ENCODE results near the gene PACS1. TPM values are rescaled to one million over a fixed set of nuclear protein-coding genes. Genes with fewer than 3 reads are reported as not detected.

PACS1 gene
- total and polyA plus RNA-seq, 5 donors from 2014 or later, result 43.8 to 306 (median 48.3) TPM

GRCh38 chr11:66045177-66045639, 24.9 kb upstream of the PACS1 start:
- Histone ChIP-seq H3K27ac (ENCODE audit: insufficient read depth, low read length, poor library complexity, severe bottlenecking) (no peak overlapping the region), H3K9me3 (ENCODE audit: control insufficient read depth in 2 of 2, low read length in 2 of 2) (no peaks in the 10 kb centered on the region), H3K4me1 (ENCODE audit: control insufficient read depth, insufficient read depth, low read length, poor library complexity, severe bottlenecking) (peaks cover 13% of the 10 kb centered on the region), H3K4me3 (ENCODE audit: low read depth, low read length) (peak overlapping the region; percentile 43), H3K36me3 (ENCODE audit: control insufficient read depth, insufficient read depth, low read length) (no peaks in the 10 kb centered on the region), H3K27me3 (ENCODE audit: control insufficient read depth, insufficient read depth, low read length) (peaks cover 3% of the 10 kb centered on the region)
- H3K9me3 Mint-ChIP-seq, result peaks cover 0 to 2% (median 0%) of the 10 kb centered on the region in 7 donors
- peaks cover 18% of the 10 kb centered on the region for H3K27me3 Mint-ChIP-seq
- ATAC-seq (ENCODE audit: low read depth in 2 of 2), result peak; percentile 89 to 91
- H3K27ac Mint-ChIP-seq, result peak overlapping the region in 1 of 3 donors; percentile 29
- H3K4me3 Mint-ChIP-seq, result no peak overlapping the region
- no peaks in the 10 kb centered on the region for H3K36me3 Mint-ChIP-seq
- peak; percentile 79 to 81 (median 79) for DNase-seq
- H3K4me1 Mint-ChIP-seq, result peaks cover 0 to 21% (median 8%) of the 10 kb centered on the region in 4 donors

DNA sequence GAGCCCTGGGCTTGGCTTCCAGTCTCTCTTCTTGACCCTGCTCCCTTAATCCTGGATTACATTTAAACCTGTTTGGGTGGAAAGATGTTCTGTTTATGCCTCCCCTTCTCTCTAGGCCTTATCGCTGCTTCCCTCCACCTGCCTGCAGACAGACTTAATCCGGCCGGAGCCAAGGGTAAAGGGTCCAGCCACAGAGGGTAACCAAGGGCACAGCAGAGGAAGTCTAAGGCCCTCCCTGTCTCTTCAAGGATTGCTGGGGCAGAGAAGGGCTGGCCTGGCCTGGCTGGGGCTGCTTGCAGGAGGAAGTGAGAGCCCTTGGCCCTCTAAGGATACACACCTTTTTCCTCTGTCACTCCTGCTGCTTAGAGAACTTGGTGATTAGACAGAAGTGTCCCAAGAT, 23.2 kb upstream of the PACS1 start:
- peaks cover 0 to 2% (median 0%) of the 10 kb centered on the region in 7 donors for H3K9me3 Mint-ChIP-seq
- H3K4me3 ChIP-seq (ENCODE audit: low read depth, low read length), result no peak overlapping the region
- no peak for DNase-seq

GRCh38 chr11:66047541-66048365, 22.3 kb upstream of the PACS1 start:
- DNase-seq, result no peak
- Mint-ChIP-seq H3K4me1 (peaks cover 5 to 40% (median 19%) of the 10 kb centered on the region in 4 donors), H3K9me3 (peaks cover 0 to 2% (median 0%) of the 10 kb centered on the region in 7 donors), H3K4me3 (peak overlapping the region in 1 of 4 donors; percentile 25), H3K27ac (no peak overlapping the region), H3K27me3 (peaks cover 22% of the 10 kb centered on the region), H3K36me3 (peaks cover 4% of the 10 kb centered on the region)
- H3K4me3 ChIP-seq (ENCODE audit: low read depth, low read length), result no peak overlapping the region
- peaks cover 24% of the 10 kb centered on the region for H3K4me1 ChIP-seq (ENCODE audit: control insufficient read depth, insufficient read depth, low read length, poor library complexity, severe bottlenecking)
- no peaks in the 10 kb centered on the region for H3K36me3 ChIP-seq (ENCODE audit: control insufficient read depth, insufficient read depth, low read length)
- H3K9me3 ChIP-seq (ENCODE audit: control insufficient read depth in 2 of 2, low read length in 2 of 2), result no peaks in the 10 kb centered on the region
- ATAC-seq (ENCODE audit: low read depth in 2 of 2), result no peak
- H3K27ac ChIP-seq (ENCODE audit: insufficient read depth, low read length, poor library complexity, severe bottlenecking), result no peak overlapping the region
- H3K27me3 ChIP-seq (ENCODE audit: control insufficient read depth, insufficient read depth, low read length), result no peaks in the 10 kb centered on the region

More for the DNA sequence above, 23.2 kb upstream of the PACS1 start:
- no peaks in the 10 kb centered on the region for H3K36me3 ChIP-seq (ENCODE audit: control insufficient read depth, insufficient read depth, low read length)
- no peak overlapping the region for H3K27ac ChIP-seq (ENCODE audit: insufficient read depth, low read length, poor library complexity, severe bottlenecking)
- no peak for ATAC-seq (ENCODE audit: low read depth in 2 of 2)
- Mint-ChIP-seq H3K27me3 (peaks cover 19% of the 10 kb centered on the region), H3K27ac (peak overlapping the region in 1 of 3 donors; percentile 26), H3K4me3 (peak overlapping the region in 1 of 4 donors; percentile 47), H3K36me3 (no peaks in the 10 kb centered on the region), H3K4me1 (peaks cover 0 to 32% (median 14%) of the 10 kb centered on the region in 4 donors)
- no peaks in the 10 kb centered on the region for H3K9me3 ChIP-seq (ENCODE audit: control insufficient read depth in 2 of 2, low read length in 2 of 2)
- H3K27me3 ChIP-seq (ENCODE audit: control insufficient read depth, insufficient read depth, low read length), result no peaks in the 10 kb centered on the region
- peaks cover 20% of the 10 kb centered on the region for H3K4me1 ChIP-seq (ENCODE audit: control insufficient read depth, insufficient read depth, low read length, poor library complexity, severe bottlenecking)

- Mint-ChIP-seq H3K27ac (peak within 1 kb of the TSS in 1 of 3 donors; percentile 9), H3K27me3 (peaks cover 22% of the 10 kb centered on the region), H3K36me3 (peaks cover 9% of the 10 kb centered on the region), H3K4me1 (peaks cover 10 to 49% (median 24%) of the 10 kb centered on the region in 4 donors), H3K4me3 (peak within 1 kb of the TSS in 2 of 4 donors; percentile 29 to 90), H3K9me3 (peaks cover 0 to 2% (median 0%) of the 10 kb centered on the region in 7 donors)
- no peaks in the 10 kb centered on the region for H3K27me3 ChIP-seq (ENCODE audit: control insufficient read depth, insufficient read depth, low read length)
- H3K36me3 ChIP-seq (ENCODE audit: control insufficient read depth, insufficient read depth, low read length), result no peaks in the 10 kb centered on the region
- H3K27ac ChIP-seq (ENCODE audit: insufficient read depth, low read length, poor library complexity, severe bottlenecking), result no peak within 1 kb of the TSS
- no peak within 1 kb of the TSS for H3K4me3 ChIP-seq (ENCODE audit: low read depth, low read length)
- DNase-seq (no peak), ATAC-seq (ENCODE audit: low read depth in 2 of 2) (no peak)
- H3K9me3 ChIP-seq (ENCODE audit: control insufficient read depth in 2 of 2, low read length in 2 of 2), result no peaks in the 10 kb centered on the region
- H3K4me1 ChIP-seq (ENCODE audit: control insufficient read depth, insufficient read depth, low read length, poor library complexity, severe bottlenecking), result peaks cover 34% of the 10 kb centered on the region
These were observed 21.3 kb upstream of the PACS1 start, which contains the start of gene GAL3ST3 for GRCh38 chr11:66048547-66049323. GAL3ST3 (minus strand) TSS chr11:66049161; CDS start chr11:66045415, 3,746 bp downstream.

DNA sequence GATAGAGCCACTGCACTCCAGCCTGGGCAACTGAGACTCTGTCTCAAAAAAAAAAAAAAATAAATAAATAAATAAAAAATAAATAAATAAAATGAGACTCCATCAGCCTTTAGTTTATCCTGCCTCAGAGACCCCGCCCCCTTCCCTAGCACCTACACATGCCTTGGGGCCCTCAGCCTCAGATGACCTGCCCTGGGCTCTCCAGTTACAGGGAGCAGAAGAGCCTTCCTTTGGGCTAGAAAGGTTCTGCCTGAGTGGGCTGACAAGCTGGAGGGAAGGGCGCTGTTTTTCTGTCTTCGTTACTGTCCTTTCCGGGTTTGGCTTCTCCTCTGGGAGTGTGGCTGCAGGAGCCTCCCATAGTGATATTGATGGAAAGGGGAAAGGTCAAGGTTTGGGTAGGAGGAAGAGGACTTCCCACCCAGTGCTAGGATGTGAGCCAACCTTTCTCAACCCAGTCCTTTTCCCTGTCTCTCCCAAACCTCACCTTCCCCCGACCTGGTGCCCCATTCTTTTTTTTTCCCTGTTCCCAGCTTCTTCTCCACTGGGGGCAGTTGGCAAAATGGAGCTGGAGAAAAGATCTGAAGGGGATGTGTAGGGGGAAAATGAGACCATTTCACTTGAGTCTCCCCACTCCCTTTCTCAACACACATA, 19.4 kb upstream of the PACS1 start:
- Histone ChIP-seq H3K36me3 (ENCODE audit: control insufficient read depth, insufficient read depth, low read length) (peaks cover 14% of the 10 kb centered on the region), H3K4me1 (ENCODE audit: control insufficient read depth, insufficient read depth, low read length, poor library complexity, severe bottlenecking) (peaks cover 27% of the 10 kb centered on the region), H3K27me3 (ENCODE audit: control insufficient read depth, insufficient read depth, low read length) (no peaks in the 10 kb centered on the region), H3K4me3 (ENCODE audit: low read depth, low read length) (peak overlapping the region; percentile 51), H3K9me3 (ENCODE audit: control insufficient read depth in 2 of 2, low read length in 2 of 2) (no peaks in the 10 kb centered on the region), H3K27ac (ENCODE audit: insufficient read depth, low read length, poor library complexity, severe bottlenecking) (peak overlapping the region; percentile 86)
- Mint-ChIP-seq H3K27ac (peak overlapping the region in 2 of 3 donors; percentile 93 to 99), H3K4me1 (peaks cover 10 to 46% (median 19%) of the 10 kb centered on the region in 4 donors), H3K4me3 (peak overlapping the region; percentile 65 to 100 (median 94)), H3K27me3 (peaks cover 18% of the 10 kb centered on the region), H3K36me3 (peaks cover 18% of the 10 kb centered on the region), H3K9me3 (peaks cover 0 to 2% (median 0%) of the 10 kb centered on the region in 7 donors)
- DNase-seq, result no peak
- no peak for ATAC-seq (ENCODE audit: low read depth in 2 of 2)

DNA sequence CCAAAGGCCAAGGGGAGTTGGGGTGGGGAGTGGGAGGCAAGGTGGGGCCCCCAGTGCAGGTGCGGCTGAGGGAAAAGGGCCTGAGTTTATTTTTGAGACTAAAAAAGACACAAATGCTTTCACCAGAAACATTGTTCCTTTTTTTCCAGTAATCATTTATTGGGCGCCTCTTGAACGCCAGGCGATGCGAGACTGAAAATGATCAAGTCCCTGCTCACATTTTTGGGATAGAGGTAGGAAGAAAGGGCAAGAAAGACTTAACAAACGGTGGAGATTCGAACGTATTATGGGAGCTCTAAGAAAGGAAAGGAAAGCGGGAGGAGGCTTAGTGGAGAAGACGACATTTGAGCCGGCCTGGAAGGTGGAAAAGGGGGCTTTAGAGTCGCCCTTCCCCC, 18.7 kb upstream of the PACS1 start:
- H3K4me1 Mint-ChIP-seq, result peaks cover 10 to 44% (median 17%) of the 10 kb centered on the region in 4 donors
- H3K27ac Mint-ChIP-seq, result peak overlapping the region in 2 of 3 donors; percentile 93 to 99
- H3K36me3 Mint-ChIP-seq, result peaks cover 18% of the 10 kb centered on the region
- H3K4me3 ChIP-seq (ENCODE audit: low read depth, low read length), result peak overlapping the region; percentile 51
- DNase-seq, result no peak
- peak overlapping the region; percentile 65 to 100 (median 94) for H3K4me3 Mint-ChIP-seq
- H3K9me3 Mint-ChIP-seq, result peaks cover 0 to 2% (median 0%) of the 10 kb centered on the region in 7 donors
- H3K27me3 ChIP-seq (ENCODE audit: control insufficient read depth, insufficient read depth, low read length), result no peaks in the 10 kb centered on the region
- H3K36me3 ChIP-seq (ENCODE audit: control insufficient read depth, insufficient read depth, low read length), result peaks cover 21% of the 10 kb centered on the region
- H3K27me3 Mint-ChIP-seq, result peaks cover 18% of the 10 kb centered on the region
- no peak for ATAC-seq (ENCODE audit: low read depth in 2 of 2)
- peaks cover 27% of the 10 kb centered on the region for H3K4me1 ChIP-seq (ENCODE audit: control insufficient read depth, insufficient read depth, low read length, poor library complexity, severe bottlenecking)
- peak overlapping the region; percentile 86 for H3K27ac ChIP-seq (ENCODE audit: insufficient read depth, low read length, poor library complexity, severe bottlenecking)
- no peaks in the 10 kb centered on the region for H3K9me3 ChIP-seq (ENCODE audit: control insufficient read depth in 2 of 2, low read length in 2 of 2)
